IMR-90 (cell line): ENCODE measurements around the gene TPRKB.

Experiments used
- BHLHE40 ChIP-seq: fragments of 150-350 bp; IDR thresholded peaks from 2 replicates; pipeline ENCODE4 v1.6.1; 2016; ENCODE audit warnings: mild to moderate bottlenecking, low read depth, low read length
- CEBPB ChIP-seq: IDR thresholded peaks from 2 replicates; pipeline ENCODE4 v1.6.1; 2012; ENCODE audit warnings: low read depth, low read length, improper control_type of control experiment
- CHD1 ChIP-seq: IDR thresholded peaks from 2 replicates; pipeline ENCODE4 v1.6.1; 2012; ENCODE audit warnings: low read depth, low read length, improper control_type of control experiment
- MAFK ChIP-seq: IDR thresholded peaks from 2 replicates; pipeline ENCODE4 v1.6.1; 2012; ENCODE audit warnings: low read depth, low read length, improper control_type of control experiment
- MAZ ChIP-seq: IDR thresholded peaks from 2 replicates; pipeline ENCODE4 v1.6.1; 2012; ENCODE audit warnings: low read depth, mild to moderate bottlenecking, low read length, improper control_type of control experiment, moderate library complexity, borderline replicate concordance
- NFE2L2 ChIP-seq: fragments of 150-350 bp; IDR thresholded peaks from 2 replicates; pipeline ENCODE4 v1.6.1; 2016; ENCODE audit warnings: low read depth, mild to moderate bottlenecking, low read length
- POLR2A ChIP-seq: IDR thresholded peaks from 2 replicates; pipeline ENCODE4 v1.6.1; 2012; ENCODE audit warnings: mild to moderate bottlenecking, low read depth, low read length
- RCOR1 ChIP-seq: IDR thresholded peaks from 2 replicates; pipeline ENCODE4 v1.6.1; 2012; ENCODE audit warnings: mild to moderate bottlenecking, low read length, improper control_type of control experiment; ENCODE audit not compliant: insufficient replicate concordance
- SMC3 ChIP-seq: fragments of 150-350 bp; IDR thresholded peaks from 2 replicates; pipeline ENCODE4 v1.6.1; 2016; ENCODE audit warnings: low read depth, mild to moderate bottlenecking, antibody characterized with exemption, low read length, moderate library complexity
- TF ChIP-seq, protein P1 (sequence below): conservative IDR thresholded peaks from 2 replicates; pipeline ENCODE4 v1.5.1; 2012; ENCODE audit warnings: mild to moderate bottlenecking, low read depth, low read length, improper control_type of control experiment
- TF ChIP-seq, protein P2 (sequence below): fragments of 150-350 bp; IDR thresholded peaks from 2 replicates; pipeline ENCODE4 v1.6.1; 2016; ENCODE audit warnings: low read depth, mild to moderate bottlenecking, low read length, moderate library complexity, borderline replicate concordance

DNA sequence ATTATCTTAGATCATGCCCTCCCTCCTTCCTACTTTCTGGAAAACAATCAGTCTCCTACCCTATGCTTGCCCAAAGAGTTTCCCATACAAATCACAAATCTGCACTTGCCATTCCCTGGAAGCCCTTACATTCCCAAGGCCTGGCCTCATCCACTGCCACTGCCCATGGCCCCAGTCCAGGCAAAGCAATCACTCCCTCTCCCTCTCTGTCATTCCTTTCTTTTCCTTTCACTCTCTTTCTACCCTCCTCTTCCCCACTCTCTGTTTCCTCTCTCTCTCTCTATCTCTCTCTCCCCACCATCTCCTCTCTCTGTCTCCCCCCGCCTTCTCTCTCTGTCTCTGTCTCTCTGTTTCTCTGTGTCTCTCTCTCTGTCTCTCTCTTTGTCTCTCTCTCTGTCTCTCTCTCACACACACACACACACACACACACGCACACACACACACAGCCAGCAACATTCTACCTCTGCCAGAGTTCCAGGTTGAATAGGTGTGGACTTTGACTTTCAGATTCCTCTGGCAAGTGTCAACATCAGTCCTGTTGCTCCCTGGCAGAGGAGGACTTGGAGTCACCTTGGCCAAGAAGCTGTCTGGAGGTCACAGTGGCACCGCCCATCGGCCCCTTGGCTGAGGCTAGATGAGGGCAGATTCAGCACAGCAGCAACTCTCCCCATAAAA is 51.2 kb downstream of the TPRKB start:
- TF ChIP-seq, protein P1, sequence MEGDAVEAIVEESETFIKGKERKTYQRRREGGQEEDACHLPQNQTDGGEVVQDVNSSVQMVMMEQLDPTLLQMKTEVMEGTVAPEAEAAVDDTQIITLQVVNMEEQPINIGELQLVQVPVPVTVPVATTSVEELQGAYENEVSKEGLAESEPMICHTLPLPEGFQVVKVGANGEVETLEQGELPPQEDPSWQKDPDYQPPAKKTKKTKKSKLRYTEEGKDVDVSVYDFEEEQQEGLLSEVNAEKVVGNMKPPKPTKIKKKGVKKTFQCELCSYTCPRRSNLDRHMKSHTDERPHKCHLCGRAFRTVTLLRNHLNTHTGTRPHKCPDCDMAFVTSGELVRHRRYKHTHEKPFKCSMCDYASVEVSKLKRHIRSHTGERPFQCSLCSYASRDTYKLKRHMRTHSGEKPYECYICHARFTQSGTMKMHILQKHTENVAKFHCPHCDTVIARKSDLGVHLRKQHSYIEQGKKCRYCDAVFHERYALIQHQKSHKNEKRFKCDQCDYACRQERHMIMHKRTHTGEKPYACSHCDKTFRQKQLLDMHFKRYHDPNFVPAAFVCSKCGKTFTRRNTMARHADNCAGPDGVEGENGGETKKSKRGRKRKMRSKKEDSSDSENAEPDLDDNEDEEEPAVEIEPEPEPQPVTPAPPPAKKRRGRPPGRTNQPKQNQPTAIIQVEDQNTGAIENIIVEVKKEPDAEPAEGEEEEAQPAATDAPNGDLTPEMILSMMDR = no peak
- TF ChIP-seq CEBPB = no peak
- no peak for TF ChIP-seq SMC3
- no peak for TF ChIP-seq POLR2A
- TF ChIP-seq MAFK = no peak
- TF ChIP-seq CHD1 = no peak
- TF ChIP-seq RCOR1 = no peak
- TF ChIP-seq BHLHE40 = no peak
- no peak for TF ChIP-seq NFE2L2
- TF ChIP-seq MAZ = no peak
- TF ChIP-seq, protein P2, sequence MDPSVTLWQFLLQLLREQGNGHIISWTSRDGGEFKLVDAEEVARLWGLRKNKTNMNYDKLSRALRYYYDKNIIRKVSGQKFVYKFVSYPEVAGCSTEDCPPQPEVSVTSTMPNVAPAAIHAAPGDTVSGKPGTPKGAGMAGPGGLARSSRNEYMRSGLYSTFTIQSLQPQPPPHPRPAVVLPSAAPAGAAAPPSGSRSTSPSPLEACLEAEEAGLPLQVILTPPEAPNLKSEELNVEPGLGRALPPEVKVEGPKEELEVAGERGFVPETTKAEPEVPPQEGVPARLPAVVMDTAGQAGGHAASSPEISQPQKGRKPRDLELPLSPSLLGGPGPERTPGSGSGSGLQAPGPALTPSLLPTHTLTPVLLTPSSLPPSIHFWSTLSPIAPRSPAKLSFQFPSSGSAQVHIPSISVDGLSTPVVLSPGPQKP = no peak
